GM12892 (cell line): ENCODE data around the gene OR8G5. TPM values are rescaled to one million over a fixed set of nuclear protein-coding genes. Genes with fewer than 3 reads are reported as not detected.
A peak's percentile ranks its signal among the peaks of the same experiment; 100 is the strongest.
"Not testable (repeated sequence)": the region's sequence is repeated elsewhere in the genome, so short reads cannot be mapped to it uniquely, and the experiment has no call there.

Experiments used
- DNase-seq: peaks from one replicate; pipeline ENCODE4 v3.0.0; 2011; ENCODE audit not compliant: insufficient read length
- FAIRE-seq: peaks from 2 replicates; lab custom pipeline; 2011; peaks lifted over from hg19 to GRCh38; lab: Jason Lieb, UNC
- POLR2A ChIP-seq: IDR thresholded peaks from 2 replicates; pipeline ENCODE4 v1.6.1; 2011; ENCODE audit warnings: low read depth, low read length, control low read depth
- POLR2AphosphoS5 ChIP-seq: IDR thresholded peaks from 2 replicates; pipeline ENCODE4 v1.6.1; 2011; ENCODE audit warnings: low read depth, low read length, control low read depth
- TAF1 ChIP-seq: IDR thresholded peaks from 2 replicates; pipeline ENCODE4 v1.6.1; 2011; ENCODE audit warnings: low read depth, mild to moderate bottlenecking, control low read depth, low read length, borderline replicate concordance
- polyA plus RNA-seq: library from polyadenylated mRNA; unstranded; fragments of >200 nt; gene quantifications from one replicate; pipeline ENCODE4 v1.2.1, GENCODE V29; 2012; ENCODE audit warnings: missing spikeins, inconsistent platforms; ENCODE audit not compliant: missing spikeins

OR8G5 gene
- polyA plus RNA-seq: not detected

- TF ChIP-seq POLR2A (no peak), POLR2AphosphoS5 (no peak), TAF1 (no peak)
- FAIRE-seq (no peak), DNase-seq (no peak)
Observed at GRCh38 chr11:124256076-124256475, at the start of gene OR8G5. OR8G5 (plus strand) TSS chr11:124256376; CDS start chr11:124264932, 8,556 bp downstream.

- DNase-seq: no peak
- TF ChIP-seq POLR2AphosphoS5 (no peak), TAF1 (no peak), POLR2A (no peak)
- no peak for FAIRE-seq
Observed at GRCh38 chr11:124207102-124207792, 48.9 kb upstream of the OR8G5 start.

GRCh38 chr11:124209824-124210357 lies 46.3 kb upstream of the OR8G5 start:
- DNase-seq (no peak), FAIRE-seq (no peak)
- no peak for TF ChIP-seq POLR2A

- DNase-seq (no peak), FAIRE-seq (no peak)
- TF ChIP-seq TAF1: no peak
- TF ChIP-seq POLR2A: no peak
- TF ChIP-seq POLR2AphosphoS5: no peak
Observed at GRCh38 chr11:124210421-124210820, 45.8 kb upstream of the OR8G5 start.

- DNase-seq: no peak
- TF ChIP-seq POLR2AphosphoS5: no peak
- TF ChIP-seq TAF1: no peak
- TF ChIP-seq POLR2A: no peak
- no peak for FAIRE-seq
Observed at GRCh38 chr11:124211321-124211720, 44.9 kb upstream of the OR8G5 start.

GRCh38 chr11:124214027-124214426 lies 42.1 kb upstream of the OR8G5 start:
- TF ChIP-seq TAF1: no peak
- TF ChIP-seq POLR2AphosphoS5: no peak
- no peak for TF ChIP-seq POLR2A
- FAIRE-seq (no peak), DNase-seq (no peak)

- TF ChIP-seq POLR2A (no peak), POLR2AphosphoS5 (no peak), TAF1 (no peak)
- no peak for DNase-seq
- no peak for FAIRE-seq
Observed at GRCh38 chr11:124219126-124219525, 37.0 kb upstream of the OR8G5 start.

GRCh38 chr11:124222407-124222806 lies 33.8 kb upstream of the OR8G5 start:
- FAIRE-seq: peak; percentile 36
- no peak for DNase-seq
- no peak for TF ChIP-seq POLR2AphosphoS5
- no peak for TF ChIP-seq POLR2A
- no peak for TF ChIP-seq TAF1

- peak; percentile 50 for FAIRE-seq
- DNase-seq: not testable (repeated sequence)
Observed at GRCh38 chr11:124224618-124225423, 31.4 kb upstream of the OR8G5 start.

- no peak for FAIRE-seq
Observed at GRCh38 chr11:124225471-124225870, 30.7 kb upstream of the OR8G5 start.

GRCh38 chr11:124233376-124233775 lies 22.8 kb upstream of the OR8G5 start:
- FAIRE-seq: no peak
- TF ChIP-seq TAF1 (no peak), POLR2AphosphoS5 (no peak), POLR2A (no peak)
- no peak for DNase-seq

More at GRCh38 chr11:124225471-124225870, 30.7 kb upstream of the OR8G5 start:
- TF ChIP-seq TAF1 (no peak), POLR2A (no peak), POLR2AphosphoS5 (no peak)
- DNase-seq: no peak

- DNase-seq (no peak), FAIRE-seq (no peak)
- TF ChIP-seq POLR2AphosphoS5 (no peak), TAF1 (no peak), POLR2A (no peak)
Observed at GRCh38 chr11:124238512-124238911, 17.7 kb upstream of the OR8G5 start.
